T47D (cell line): ENCODE data around the gene IPO8.
"Not testable (repeated sequence)": the region's sequence is repeated elsewhere in the genome, so short reads cannot be mapped to it uniquely, and the experiment has no call there.

Experiments used
- DNase-seq, 2 experiments: peaks; one replicate each; pipeline versions ENCODE4 v3.0.0 to v3.0.0-alpha.2; 2011 to 2012; ENCODE audit warnings: low read depth in 1 of 2, low spot score in 1 of 2
- JUND ChIP-seq: IDR thresholded peaks from 2 replicates; pipeline ENCODE4 v1.6.1; 2012; ENCODE audit warnings: low read depth
- in situ Hi-C: cut with HindIII; loops from 2 replicates; pipeline ENCODE4 v1.10.0; 2016; ENCODE audit warnings: low sequenced_read_pairs, low pct_unique_long_range_greater_than_20kb

IPO8 gene

GRCh38 chr12:30614031-30614430 is 81.6 kb downstream of the IPO8 start:
- in situ Hi-C loops: no loop called here

GRCh38 chr12:30613119-30613830 is 82.4 kb downstream of the IPO8 start:
- no peak for TF ChIP-seq JUND
- in situ Hi-C loops: no loop called here
- DNase-seq: no peak

More at GRCh38 chr12:30614031-30614430, 81.6 kb downstream of the IPO8 start:
- TF ChIP-seq JUND: no peak
- no peak for DNase-seq

DNA sequence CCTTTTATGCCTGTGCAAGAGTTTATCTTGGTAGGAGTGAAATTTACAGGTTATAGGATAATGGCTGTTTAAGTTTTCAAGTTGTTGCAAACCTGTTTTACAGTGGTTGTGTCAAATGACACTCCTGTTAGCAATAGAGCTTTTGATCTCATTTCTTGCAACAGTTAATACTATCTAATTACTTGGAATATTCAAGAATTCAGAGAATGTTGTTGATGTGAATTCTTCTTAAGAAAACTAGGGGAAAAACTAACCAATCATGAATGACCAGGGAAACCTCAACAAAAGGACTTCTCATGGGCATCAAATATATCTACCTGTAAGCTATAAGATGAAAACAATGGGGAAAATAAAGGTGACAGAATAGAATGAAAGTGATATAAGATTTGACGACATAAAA is 85.0 kb downstream of the IPO8 start:
- no peak for TF ChIP-seq JUND
- no peak for DNase-seq
- in situ Hi-C loops: no loop called here

- in situ Hi-C loops, DNase-seq: not testable (repeated sequence)
Observed at GRCh38 chr12:30609819-30610218, 85.8 kb downstream of the IPO8 start.

- peak in 1 of 2 experiments; percentile 17 for DNase-seq
- in situ Hi-C loops: not testable (repeated sequence)
Observed at GRCh38 chr12:30604302-30604701, 91.4 kb downstream of the IPO8 start.

DNA sequence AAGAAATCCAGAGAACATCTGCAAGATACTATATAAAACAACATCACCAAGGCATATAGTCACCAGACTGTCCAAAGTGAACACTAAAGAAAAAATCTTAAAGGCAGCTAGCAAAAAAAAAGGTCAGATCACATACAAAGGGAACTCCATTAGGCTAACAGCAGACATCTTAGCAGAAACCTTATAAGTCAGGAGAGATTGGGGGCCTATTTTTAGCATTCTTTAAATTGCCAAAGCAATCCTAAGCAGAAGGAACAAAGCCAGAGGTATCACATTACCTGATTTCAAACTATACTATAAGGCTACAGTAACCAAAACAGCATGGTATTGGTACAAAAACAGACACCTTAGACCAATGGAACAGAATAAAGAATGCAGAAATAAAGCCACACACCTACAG is 92.5 kb downstream of the IPO8 start:
- DNase-seq: no peak
- in situ Hi-C loops: no loop called here
- no peak for TF ChIP-seq JUND

GRCh38 chr12:30602678-30603077 is 93.0 kb downstream of the IPO8 start:
- no peak for DNase-seq
- in situ Hi-C loops: no loop called here
- no peak for TF ChIP-seq JUND

DNA sequence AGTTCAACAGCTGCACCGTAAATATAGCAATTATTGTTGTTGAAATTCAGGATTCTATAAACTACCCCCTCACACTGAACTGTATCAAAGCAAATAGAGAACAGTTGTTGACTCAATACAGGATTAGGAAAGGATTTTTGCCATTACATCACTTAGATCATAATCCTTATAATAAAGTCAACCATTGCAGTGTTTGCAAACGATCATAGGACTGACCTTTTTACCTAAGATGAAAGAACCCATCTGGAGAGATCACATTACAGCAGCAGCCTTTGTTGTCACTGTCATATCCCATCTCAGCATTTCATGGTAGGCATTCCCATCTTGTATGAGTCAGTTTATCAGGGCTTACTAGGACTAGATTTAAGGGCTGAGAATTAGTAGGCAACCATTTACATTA is 96.1 kb downstream of the IPO8 start:
- DNase-seq: no peak
- no peak for TF ChIP-seq JUND
- in situ Hi-C loops: no loop called here

DNA sequence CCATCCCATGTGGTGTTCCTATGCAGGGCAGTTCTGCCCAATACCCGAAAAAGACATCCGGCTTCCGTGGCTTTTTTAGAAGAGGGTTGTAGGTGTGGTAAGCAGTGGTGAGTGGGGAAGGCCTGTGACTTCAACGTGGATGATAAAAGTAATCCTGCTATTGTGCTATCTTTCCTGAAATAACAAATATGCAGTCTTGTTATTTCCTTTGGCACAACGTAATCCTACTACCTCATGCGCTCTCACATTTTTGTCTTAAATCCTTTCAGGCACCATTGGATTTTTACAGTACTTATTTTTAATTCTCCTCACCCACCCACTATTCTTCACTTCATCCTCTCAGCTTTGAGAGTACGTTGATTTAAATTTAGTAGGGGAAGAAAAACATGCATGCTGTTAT is 96.8 kb downstream of the IPO8 start:
- TF ChIP-seq JUND: no peak
- DNase-seq: no peak
- in situ Hi-C loops: no loop called here

GRCh38 chr12:30595742-30596141 is 99.9 kb downstream of the IPO8 start:
- in situ Hi-C loops: no loop called here
- no peak for TF ChIP-seq JUND
- no peak for DNase-seq

GRCh38 chr12:30594509-30594908 is 101.2 kb downstream of the IPO8 start:
- in situ Hi-C loops: no loop called here
- no peak for DNase-seq
- TF ChIP-seq JUND: no peak

GRCh38 chr12:30588572-30588971 is 107.1 kb downstream of the IPO8 start:
- in situ Hi-C loops, DNase-seq: not testable (repeated sequence)

DNA sequence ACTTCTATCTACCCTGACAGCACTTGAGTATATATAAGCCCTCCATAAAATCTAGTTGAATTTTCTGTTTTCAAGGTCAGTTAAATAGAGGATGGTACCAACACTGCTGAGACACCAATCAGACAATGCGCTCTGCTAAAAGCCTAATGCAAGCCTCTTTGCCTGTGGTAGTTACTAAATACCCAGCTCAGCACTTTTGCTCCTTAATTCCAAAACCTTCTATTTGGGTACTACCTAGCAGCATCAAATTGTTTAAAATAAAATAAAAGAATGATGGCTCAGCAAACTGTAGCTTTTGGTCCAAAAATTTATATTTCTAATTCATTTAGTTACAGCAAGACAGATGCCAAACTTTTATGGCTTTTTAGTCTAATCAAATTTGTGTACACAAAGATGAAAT is 107.9 kb downstream of the IPO8 start:
- DNase-seq: no peak
- TF ChIP-seq JUND: no peak
- in situ Hi-C loops: no loop called here

DNA sequence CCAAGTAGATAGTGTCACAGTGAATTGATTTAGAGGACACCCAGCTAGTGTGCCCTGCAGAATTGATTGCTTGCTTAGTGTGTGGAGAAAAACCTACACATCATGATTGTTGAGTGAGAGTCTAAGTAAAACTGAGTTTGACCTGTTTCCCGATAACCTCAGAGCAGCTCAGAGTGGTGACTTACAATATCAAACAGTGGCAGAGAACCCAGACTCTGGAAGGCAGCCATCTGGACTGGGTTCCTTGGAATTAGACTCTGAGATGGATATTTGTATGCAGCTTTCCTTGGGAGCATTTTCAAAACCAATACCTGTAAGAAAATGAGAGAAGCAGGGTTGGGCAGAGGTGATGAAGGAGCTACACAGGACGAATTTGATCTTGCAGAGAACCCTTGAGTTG is 109.8 kb downstream of the IPO8 start:
- no peak for DNase-seq
- in situ Hi-C loops: no loop called here
- TF ChIP-seq JUND: no peak
